Breast epithelium (tissue), 3 donors: ENCODE data around the gene SPAG6.

Experiments used
- CTCF ChIP-seq, 3 donors: fragments of 450-650 bp; IDR thresholded peaks; one replicate each; pipeline ENCODE4 v1.5.1; 2016 to 2017; ENCODE audit warnings: antibody characterized with exemption in 3 of 3, mild to moderate bottlenecking in 3 of 3, moderate library complexity in 3 of 3
- POLR2A ChIP-seq: fragments of 450-650 bp; IDR thresholded peaks from one replicate; pipeline ENCODE4 v1.6.1; 2016; ENCODE audit warnings: antibody characterized with exemption, mild to moderate bottlenecking, moderate library complexity

- TF ChIP-seq CTCF (IDR thresholded peaks at IDR 0.05) (no peak), POLR2A (no peak)
Measured at GRCh38 chr10:22341926-22342196, 3.4 kb upstream of the SPAG6 start.
